NCI-H82 treated with DMSO at 0.1 percent for 48 hours (cell line): ENCODE measurements around the gene MCF2L.

Source experiments
- DNase-seq: peaks from one replicate; lab custom pipeline; 2025; ENCODE audit not compliant: unreplicated experiment; lab: John Stamatoyannopoulos, UW

Gene MCF2L

DNA sequence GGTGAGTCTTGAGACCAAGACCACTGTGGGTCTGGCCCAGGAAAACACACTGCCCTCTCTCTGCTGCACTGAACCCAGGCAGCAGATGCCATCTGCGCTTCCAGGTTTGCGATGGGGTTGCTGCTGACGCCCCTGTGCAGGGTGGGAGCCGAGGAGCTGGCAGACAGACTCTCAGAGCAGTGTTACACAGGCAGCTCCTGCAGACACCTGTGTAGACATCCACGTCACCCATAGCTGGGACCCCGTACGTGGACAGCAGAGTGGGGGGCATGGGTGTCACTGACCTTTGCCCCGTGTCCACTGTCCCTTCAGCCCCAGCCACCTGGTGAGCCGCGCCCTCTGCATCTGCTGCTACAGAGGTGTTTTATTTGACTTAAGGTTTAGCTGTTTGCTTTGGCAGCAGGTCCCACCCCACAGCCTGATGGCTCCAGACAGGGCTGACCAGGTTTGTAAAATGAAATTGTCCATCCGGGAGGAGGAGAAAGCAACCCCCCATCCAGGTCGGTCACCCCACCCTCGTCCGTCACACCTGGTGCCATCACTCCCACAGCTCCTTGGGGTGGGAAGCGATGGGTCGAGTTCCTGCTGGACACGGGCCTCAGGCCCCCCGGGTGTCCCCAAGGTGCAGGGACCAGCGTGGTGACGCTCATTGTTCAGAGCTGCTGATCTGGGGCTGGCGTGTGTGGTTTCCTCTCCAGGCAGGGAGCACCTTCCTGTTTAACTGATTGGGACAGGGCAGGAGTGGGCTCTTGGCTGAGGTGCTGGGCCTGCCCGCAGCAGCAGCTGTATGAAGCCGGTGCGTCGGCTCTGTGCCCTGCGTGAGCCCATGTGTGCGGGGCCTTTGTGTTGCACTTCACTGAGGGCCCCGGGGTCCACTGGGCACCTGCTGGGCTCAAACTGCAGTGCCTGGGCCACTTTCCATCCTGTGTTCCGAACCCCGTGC, 28.4 kb downstream of the MCF2L start:
- DNase-seq, result no peak

DNA sequence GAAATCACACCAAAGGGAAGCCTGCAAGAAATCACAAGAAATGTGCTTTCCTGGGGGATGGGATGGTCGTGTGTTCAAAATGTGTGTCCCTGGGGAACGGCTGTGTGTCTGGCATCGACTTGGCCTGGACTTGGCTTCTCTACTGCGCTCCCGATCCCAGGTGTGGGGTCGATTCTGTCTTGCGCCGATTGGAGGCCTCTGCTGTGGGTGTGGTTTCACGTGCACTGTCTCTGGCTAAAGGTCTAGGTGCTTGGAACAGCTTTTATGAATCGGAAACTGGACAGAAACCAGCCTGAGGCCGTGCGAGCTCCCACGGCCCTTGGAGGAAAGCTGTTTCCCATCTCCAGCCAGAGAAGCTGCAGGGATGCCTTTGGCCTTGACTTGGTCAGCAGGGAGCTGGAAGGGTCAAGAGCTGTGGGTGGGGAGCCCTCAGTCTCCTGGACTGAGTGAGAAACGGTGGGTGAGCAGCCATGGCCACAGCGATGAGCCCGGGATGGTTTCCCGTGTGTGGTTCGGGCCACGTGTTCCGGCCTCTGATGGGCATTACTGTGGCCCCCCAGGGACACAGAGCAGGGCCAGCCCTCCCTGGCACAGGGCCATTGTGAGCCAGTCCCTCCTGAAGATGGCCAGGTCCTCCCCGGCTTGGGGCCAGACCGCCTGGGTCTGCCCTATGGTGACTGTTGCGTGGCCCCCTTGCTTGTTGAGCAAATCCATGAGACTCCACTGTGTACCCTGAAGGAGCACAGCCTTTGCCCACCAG, 29.7 kb downstream of the MCF2L start:
- DNase-seq, result no peak

DNA sequence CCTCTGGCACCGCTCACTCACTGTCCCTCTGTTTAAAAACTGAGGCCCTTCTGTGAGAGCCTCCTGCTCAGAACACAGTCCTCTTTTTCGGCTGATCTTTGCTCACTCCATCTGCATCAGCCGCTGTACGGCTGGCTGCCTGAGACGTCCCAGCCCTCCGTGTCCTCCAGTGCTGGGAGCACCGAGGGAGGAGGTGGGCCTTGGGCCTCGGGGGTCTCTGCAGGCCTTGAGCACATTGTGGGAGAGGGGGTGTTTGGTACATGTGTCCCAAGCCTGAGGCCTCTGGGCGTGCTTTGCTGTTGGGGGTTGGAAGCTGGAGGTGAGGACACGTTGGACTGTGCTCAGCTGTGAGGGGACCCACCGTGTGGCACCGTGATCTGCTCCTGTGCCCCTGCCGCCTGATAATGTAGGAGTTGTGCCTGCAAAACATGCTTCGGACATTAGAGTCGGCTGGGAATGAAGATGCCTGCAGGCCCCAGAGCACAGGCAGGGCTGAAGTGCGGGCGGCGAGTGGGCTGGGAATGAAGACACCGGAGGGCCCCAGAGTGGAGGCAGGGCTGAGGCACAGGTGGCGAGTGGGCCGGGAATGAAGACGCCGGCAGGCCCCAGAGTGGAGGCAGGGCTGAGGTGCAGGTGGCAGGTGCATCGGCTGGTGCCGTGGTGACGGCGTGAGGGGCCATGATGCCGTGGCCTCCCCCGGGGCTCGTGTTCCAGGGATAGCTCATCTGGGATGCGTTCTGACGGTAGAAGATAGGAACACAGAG, 30.6 kb downstream of the MCF2L start:
- DNase-seq, result no peak

DNA sequence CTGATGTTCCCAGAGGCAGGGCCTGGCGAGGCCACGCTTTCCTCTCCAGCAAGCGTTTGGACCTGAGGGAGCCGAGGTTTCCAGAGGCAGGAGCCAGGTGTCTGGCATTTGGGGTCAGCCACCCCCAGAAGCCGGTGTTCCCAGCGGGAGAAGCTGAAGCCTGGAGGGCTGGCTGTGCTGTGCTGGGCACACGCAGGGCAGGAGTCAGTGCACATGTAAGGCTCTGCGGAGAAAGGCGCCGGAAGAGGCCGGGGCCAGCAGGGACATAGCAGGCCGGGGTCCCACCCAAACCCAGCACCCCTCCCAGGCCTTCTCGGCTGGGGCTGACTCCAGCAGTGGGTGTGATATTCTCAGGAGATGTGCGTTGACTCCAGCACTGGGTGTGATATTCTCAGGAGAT, 31.6 kb downstream of the MCF2L start:
- DNase-seq, result no peak

DNA sequence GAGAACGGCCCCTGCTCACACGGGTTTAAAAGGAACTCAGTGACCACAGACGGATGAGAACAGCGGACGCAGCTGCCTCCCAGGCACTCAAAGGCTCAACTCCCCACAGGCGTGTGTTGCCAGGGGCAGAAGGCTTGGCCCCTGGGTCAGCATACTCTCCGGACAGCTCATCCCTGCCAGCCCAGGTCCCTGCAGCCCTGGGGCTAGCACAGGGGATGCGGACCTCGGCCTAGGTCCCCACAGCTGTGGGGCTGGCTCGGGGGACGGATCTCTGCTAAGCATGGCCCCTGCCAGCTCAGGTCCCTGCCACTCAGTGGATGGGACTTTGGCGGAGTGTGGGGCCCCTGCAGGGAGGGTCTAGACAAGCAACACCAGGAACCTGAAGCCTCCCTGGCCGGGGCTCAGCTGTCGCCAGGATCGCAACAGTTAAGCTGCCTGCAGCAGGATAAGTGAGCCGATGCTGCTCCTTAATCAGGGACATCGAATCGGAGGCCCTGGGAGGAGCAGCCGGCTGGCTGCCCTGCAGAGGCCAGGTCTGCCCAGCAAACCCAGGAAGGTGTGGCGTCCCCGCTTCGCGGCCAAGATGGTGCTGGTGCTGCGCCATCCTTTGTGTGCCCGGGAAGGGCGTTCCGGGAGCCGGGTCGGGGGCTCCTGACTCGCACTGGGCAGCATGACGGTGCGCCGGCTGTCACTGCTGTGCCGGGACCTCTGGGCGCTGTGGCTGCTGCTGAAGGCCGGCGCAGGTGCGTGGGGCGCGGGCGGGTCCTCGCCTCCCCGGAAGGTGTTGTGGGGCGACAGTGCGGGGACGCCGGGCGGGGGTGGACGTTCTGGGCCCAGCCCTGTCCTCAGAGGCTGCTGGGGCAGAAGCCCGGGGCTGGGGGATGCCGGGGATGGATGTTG, 32.5 kb downstream of the MCF2L start:
- DNase-seq, result peak; percentile 67

DNA sequence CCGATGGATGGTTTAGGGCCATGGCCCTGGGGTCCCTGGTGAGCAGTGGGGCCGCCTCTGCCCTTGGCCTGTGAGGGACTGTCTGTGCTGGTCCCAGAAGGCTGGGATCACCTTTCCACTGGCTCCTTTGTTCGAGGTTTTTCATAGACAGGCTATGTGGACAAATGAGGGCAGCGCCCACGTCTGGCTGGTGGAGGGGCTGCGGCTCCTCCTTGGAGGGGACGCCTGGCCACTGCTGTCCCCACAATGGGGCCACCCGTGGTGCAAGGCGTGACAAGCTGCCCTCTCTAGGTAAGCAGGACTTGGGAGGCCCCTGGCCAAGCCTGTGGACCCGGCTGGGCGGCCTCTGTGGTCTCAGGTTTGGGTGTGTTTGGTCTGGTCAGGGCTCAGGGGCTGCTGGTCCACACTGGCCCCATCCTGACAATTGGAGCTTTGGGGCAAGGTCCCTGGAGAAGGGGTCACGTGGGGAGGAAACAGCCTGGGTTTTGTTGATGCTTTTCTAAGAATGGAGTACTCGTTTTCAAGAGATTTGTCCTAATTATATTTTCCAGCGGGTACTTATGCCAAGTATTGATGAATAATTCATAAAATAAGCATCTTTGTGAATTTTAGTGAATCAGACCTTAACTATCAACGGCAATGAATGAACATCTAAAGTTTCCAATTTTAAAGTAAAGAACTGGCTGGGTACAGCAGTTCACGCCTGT, 33.3 kb downstream of the MCF2L start:
- DNase-seq, result no peak

DNA sequence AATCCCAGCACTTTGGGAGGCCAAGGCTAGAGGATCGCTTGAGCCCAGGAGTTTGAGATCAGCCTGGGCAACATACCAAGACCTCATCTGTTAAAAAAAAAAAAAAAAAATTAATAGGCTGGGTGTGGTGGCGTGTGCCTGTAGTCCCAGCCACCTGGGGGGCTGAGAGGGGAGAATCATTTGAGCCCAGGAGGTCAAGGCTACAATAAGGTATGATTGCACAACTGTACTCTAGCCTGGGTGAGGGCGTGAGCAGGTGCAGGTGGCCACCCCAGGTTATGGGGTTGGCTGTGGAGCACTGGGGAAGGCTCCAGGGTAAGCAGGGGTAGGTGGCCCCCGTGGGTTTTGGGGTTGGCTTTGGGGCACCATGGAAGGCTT, 33.9 kb downstream of the MCF2L start:
- DNase-seq, result no peak

DNA sequence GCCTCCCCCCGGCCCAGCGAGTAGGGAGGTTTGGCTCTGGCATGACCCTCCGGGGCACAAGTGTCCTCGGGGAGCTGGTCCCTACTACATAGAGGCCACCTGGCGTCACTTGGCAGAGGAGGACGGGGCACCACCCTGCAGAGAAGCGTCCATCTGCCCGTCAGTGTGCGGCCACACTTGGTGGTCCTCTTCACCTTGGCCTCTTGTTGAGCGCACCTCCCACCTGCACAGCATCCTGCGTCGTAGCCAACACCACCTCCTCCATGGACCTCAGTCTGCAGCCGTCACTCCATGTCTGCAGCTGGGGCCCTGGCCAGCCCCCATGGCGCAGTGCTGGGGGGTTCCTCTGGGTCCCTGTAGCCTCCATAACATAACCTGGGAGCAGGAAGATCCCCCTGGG, 35.1 kb downstream of the MCF2L start:
- no peak for DNase-seq

DNA sequence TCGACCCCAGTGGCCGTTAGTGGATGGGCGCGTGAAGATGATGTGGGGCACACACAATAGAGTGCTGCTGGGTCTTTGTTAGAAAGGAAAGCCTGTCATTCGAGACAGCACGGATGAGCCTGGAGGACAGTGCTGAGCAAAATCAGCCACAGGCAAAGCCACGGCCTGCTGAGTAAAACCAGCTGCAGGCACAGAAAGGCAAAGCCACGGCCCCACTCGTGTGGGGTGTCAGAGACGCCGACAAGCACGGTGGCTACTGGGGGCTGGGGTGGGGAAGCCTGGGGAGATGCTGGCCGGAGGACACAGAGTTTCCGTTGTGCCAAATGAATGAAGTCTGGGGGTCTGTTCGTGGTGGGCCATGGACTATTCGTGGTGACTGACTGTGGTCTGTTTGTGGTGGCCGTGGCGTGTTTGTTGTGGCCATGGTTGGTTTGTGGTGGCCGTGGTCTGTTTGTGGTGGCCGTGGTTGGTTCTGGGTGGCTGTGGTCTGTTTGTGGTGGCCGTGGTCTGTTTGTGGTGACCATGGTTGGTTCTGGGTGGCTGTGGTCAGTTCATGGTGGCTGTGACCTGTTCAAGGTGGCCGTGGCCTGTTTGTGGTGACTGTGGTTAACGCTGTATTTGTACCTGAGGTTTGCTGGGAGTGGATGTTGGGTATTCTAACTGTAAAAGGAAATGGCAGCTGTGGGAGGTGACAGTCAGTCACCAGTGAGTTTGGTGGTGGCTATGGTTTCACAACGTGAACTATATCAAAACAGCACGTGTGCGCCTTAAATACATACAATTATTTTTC, 36.3 kb downstream of the MCF2L start:
- DNase-seq, result no peak

- no peak for DNase-seq
Measured at GRCh38 chr13:113005997-113006396, 37.0 kb downstream of the MCF2L start.

- no peak for DNase-seq
Measured at GRCh38 chr13:113006660-113007059, 37.6 kb downstream of the MCF2L start.

- DNase-seq, result no peak
Measured at GRCh38 chr13:113008851-113009250, 39.8 kb downstream of the MCF2L start.

DNA sequence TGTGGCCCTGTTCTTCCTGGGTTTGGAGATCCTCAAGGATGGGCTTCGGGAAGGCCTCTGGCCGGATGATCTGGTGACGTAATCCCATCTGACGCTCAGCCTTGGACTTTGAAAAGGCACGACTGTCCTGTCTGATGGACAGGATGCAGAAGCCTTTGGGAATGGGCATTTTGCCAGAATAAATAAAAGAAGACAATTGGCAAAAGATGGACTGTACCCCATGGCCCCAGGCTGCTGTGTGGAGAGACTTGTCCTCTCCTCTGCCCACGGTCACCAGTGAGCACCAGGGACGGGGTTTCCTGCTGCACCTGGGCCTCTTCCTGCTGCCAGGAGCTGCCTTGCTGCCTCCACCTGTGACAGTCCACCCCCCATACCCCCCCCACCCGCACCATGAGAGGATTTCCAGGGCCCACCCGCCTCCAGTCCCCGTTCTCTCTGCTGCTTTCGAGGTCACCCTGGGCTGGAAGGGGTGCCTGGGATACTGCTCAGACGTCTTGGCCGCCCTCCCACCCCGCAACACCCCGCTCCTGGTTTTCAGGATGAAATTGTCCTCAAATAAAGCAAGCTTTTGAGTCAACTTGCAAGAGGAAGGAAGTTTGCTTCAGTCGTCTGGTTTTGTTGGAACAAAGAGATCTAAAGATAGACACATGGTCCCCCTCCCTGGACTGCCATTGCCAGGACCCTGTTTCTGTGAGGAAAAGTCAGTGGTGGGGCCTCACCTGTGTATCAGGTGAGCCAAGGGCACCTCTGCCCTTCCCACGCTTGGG, 40.9 kb downstream of the MCF2L start:
- DNase-seq, result no peak

- DNase-seq, result no peak
Measured at GRCh38 chr13:113010510-113010865, 41.5 kb downstream of the MCF2L start.

DNA sequence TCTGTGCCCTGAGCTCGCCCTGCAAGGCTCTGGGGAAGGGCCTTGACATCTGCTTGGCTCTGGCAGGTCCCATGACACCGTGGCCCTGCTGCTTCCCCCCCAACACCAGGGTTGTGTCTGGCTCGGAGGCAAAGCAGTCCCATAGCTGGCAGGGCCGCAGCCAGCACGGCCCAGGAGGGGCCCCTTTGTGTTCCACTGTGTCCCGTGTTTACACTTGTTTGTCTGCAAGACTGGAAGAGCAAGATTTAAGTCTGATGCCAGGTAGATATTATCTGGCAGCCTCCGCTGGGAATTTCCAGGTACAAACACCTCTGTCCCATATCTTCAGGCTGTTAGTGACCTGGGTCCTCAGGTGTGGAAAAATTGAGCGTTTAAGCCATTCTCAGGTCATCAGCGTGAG, 44.3 kb downstream of the MCF2L start:
- DNase-seq, result no peak

DNA sequence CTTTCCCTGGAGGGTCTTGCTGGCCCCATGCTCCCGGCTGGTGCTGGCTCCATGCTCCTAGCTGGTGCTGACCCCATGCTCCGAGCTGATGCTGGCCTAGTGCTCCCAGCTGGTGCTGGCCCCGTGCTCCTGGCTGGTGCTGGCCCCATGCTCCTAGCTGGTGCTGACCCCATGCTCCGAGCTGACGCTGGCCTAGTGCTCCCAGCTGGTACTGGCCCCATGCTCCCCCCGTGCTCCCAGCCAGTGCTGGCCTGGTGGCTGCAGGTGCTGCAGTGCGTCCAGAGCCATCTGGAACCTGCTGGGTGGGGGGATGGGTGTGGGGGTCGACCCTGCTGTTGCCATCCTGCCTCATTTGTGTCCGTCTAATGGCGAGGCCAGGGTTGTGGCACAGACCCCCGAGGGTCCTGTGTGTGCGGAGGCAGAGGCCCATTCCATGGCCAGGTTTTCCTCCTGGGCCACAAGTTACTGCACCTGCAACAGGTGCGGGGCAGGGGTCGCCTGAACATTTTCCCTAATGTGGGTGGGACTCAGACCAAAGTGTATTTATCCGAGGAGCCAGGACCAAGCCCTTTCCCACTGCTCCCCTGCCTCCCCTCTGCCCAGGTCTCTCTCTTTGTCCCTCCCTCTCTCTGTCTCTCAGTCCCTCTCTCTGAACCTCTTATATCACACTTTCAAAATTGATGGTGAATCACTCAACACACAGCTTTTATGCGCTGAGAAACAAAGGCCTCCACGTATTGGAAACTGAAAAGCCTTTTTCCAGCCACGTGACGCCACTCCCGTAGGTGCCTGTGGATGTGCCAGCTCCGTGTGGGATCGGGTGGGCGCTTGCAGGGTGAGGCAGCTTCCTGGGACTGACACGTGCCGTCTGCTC, 45.1 kb downstream of the MCF2L start:
- no peak for DNase-seq
